Loucy (cell line): ENCODE results near the gene PLEKHO1.

Experiments
- H2AFZ ChIP-seq: fragments of 200-600 bp; sonication (generic); 2 replicates; pipeline ENCODE4 v1.6.0; 2016; ENCODE audit warnings: antibody characterized with exemption, mild to moderate bottlenecking, low read length, moderate library complexity
- H3F3A ChIP-seq: fragments of 200-600 bp; 2 replicates; pipeline ENCODE4 v1.6.0; 2016; ENCODE audit warnings: antibody characterized with exemption, low read depth, mild to moderate bottlenecking
- H3K27me3 ChIP-seq: fragments of 200-600 bp; sonication (generic); 2 replicates; pipeline ENCODE4 v1.6.1; 2014; ENCODE audit warnings: low read length, mild to moderate bottlenecking; ENCODE audit not compliant: insufficient read depth, poor library complexity, severe bottlenecking
- H3K36me3 ChIP-seq: fragments of 200-600 bp; sonication (generic); 2 replicates; pipeline ENCODE4 v1.6.1; 2016; ENCODE audit warnings: low read length; ENCODE audit not compliant: insufficient read depth
- H3K4me1 ChIP-seq: fragments of 200-600 bp; sonication (generic); 2 replicates; pipeline ENCODE4 v1.5.1; 2014; ENCODE audit warnings: low read length, mild to moderate bottlenecking; ENCODE audit not compliant: insufficient read depth, poor library complexity, severe bottlenecking
- H3K4me2 ChIP-seq: fragments of 200-600 bp; sonication (generic); 2 replicates; pipeline ENCODE4 v1.6.0; 2014; ENCODE audit warnings: antibody characterized with exemption, low read length, low read depth, mild to moderate bottlenecking; ENCODE audit not compliant: poor library complexity, severe bottlenecking
- H3K4me3 ChIP-seq: fragments of 200-600 bp; sonication (generic); 2 replicates; pipeline ENCODE4 v1.5.1; 2014; ENCODE audit warnings: low read length, mild to moderate bottlenecking, mixed read lengths; ENCODE audit not compliant: poor library complexity, severe bottlenecking
- H3K79me2 ChIP-seq: fragments of 200-600 bp; sonication (generic); 2 replicates; pipeline ENCODE4 v1.6.1; 2014; ENCODE audit warnings: low read length; ENCODE audit not compliant: insufficient read depth
- H3K9ac ChIP-seq: fragments of 200-600 bp; sonication (generic); 2 replicates; pipeline ENCODE4 v1.6.0; 2014; ENCODE audit warnings: mild to moderate bottlenecking, low read depth, low read length, moderate library complexity; ENCODE audit not compliant: poor library complexity, severe bottlenecking
- H3K9me2 ChIP-seq: fragments of 200-600 bp; sonication (generic); replicated peaks from 2 replicates; pipeline ENCODE4 v1.6.1; 2016; ENCODE audit warnings: low read depth, low read length, mixed read lengths
- H3K9me3 ChIP-seq: fragments of 200-600 bp; sonication (generic); 2 replicates; pipeline ENCODE4 v1.6.1; 2014; ENCODE audit warnings: mild to moderate bottlenecking, antibody characterized with exemption, low read length, low read depth; ENCODE audit not compliant: insufficient read depth
- H4K20me1 ChIP-seq: fragments of 200-600 bp; sonication (generic); 2 replicates; pipeline ENCODE4 v1.6.0; 2014; ENCODE audit warnings: antibody characterized with exemption, low read length, mild to moderate bottlenecking; ENCODE audit not compliant: insufficient read depth, poor library complexity, severe bottlenecking
- EZH2phosphoT487 ChIP-seq: fragments of 200-600 bp; IDR thresholded peaks from 2 replicates; pipeline ENCODE4 v1.6.1; 2018; ENCODE audit warnings: antibody characterized with exemption, mild to moderate bottlenecking, moderate library complexity, borderline replicate concordance
- TF ChIP-seq, protein P1 (sequence below): fragments of 200-600 bp; sonication (generic); conservative IDR thresholded peaks from 2 replicates; pipeline ENCODE4 v1.5.1; 2014; ENCODE audit warnings: mild to moderate bottlenecking, antibody characterized with exemption, low read length

The PLEKHO1 gene

DNA sequence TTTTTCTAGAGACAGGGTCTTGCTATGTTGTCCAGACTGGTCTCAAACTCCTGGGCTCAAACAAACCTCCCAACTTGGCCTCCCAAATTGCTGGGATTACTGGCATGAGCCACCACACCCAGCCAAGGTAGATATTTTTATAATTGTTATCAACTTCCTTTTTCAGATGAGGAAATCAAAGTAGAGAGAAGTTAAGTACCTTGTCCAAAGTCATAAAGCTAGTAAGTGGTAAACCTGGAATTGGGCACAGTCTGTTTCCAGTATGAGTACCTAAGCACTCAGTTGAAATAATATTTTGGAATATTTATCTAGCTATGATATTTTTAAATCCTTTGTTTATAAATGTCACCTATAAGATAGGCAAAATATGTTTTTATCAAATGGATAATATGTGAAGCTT lies 22.3 kb upstream of the PLEKHO1 start:
- Histone ChIP-seq H3K4me2 (no peak overlapping the region), H3F3A (no peaks in the 10 kb centered on the region), H3K27me3 (no peaks in the 10 kb centered on the region), H3K36me3 (no peaks in the 10 kb centered on the region), H3K9me3 (no peaks in the 10 kb centered on the region), H3K4me1 (no peaks in the 10 kb centered on the region), H3K79me2 (no peaks in the 10 kb centered on the region), H4K20me1 (no peaks in the 10 kb centered on the region), H3K9me2 (no peaks in the 10 kb centered on the region), H3K4me3 (no peak overlapping the region), H3K9ac (no peak overlapping the region), H2AFZ (no peak overlapping the region)
- TF ChIP-seq, protein P1, sequence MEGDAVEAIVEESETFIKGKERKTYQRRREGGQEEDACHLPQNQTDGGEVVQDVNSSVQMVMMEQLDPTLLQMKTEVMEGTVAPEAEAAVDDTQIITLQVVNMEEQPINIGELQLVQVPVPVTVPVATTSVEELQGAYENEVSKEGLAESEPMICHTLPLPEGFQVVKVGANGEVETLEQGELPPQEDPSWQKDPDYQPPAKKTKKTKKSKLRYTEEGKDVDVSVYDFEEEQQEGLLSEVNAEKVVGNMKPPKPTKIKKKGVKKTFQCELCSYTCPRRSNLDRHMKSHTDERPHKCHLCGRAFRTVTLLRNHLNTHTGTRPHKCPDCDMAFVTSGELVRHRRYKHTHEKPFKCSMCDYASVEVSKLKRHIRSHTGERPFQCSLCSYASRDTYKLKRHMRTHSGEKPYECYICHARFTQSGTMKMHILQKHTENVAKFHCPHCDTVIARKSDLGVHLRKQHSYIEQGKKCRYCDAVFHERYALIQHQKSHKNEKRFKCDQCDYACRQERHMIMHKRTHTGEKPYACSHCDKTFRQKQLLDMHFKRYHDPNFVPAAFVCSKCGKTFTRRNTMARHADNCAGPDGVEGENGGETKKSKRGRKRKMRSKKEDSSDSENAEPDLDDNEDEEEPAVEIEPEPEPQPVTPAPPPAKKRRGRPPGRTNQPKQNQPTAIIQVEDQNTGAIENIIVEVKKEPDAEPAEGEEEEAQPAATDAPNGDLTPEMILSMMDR: no peak
- no peak for TF ChIP-seq EZH2phosphoT487

- Histone ChIP-seq H3K4me1 (no peaks in the 10 kb centered on the region), H3F3A (no peaks in the 10 kb centered on the region), H3K79me2 (no peaks in the 10 kb centered on the region)
Measured at GRCh38 chr1:150127868-150128267, 21.8 kb upstream of the PLEKHO1 start.

GRCh38 chr1:150132372-150132771 lies 17.3 kb upstream of the PLEKHO1 start:
- Histone ChIP-seq H3K9me2 (no peaks in the 10 kb centered on the region), H4K20me1 (no peaks in the 10 kb centered on the region), H3K4me2 (no peak overlapping the region), H2AFZ (no peak overlapping the region), H3K4me1 (no peaks in the 10 kb centered on the region), H3K4me3 (no peak overlapping the region), H3K9me3 (no peaks in the 10 kb centered on the region), H3F3A (no peaks in the 10 kb centered on the region), H3K9ac (no peak overlapping the region), H3K79me2 (no peaks in the 10 kb centered on the region), H3K27me3 (no peaks in the 10 kb centered on the region), H3K36me3 (no peaks in the 10 kb centered on the region)
- TF ChIP-seq EZH2phosphoT487: no peak
- TF ChIP-seq, protein P1: no peak

More at GRCh38 chr1:150127868-150128267, 21.8 kb upstream of the PLEKHO1 start:
- no peak overlapping the region for H2AFZ ChIP-seq
- H3K9me2 ChIP-seq: no peaks in the 10 kb centered on the region
- no peak overlapping the region for H3K9ac ChIP-seq
- H4K20me1 ChIP-seq: no peaks in the 10 kb centered on the region
- TF ChIP-seq, protein P1: no peak
- no peak for TF ChIP-seq EZH2phosphoT487
- no peaks in the 10 kb centered on the region for H3K36me3 ChIP-seq
- no peak overlapping the region for H3K4me3 ChIP-seq
- H3K27me3 ChIP-seq: no peaks in the 10 kb centered on the region
- H3K9me3 ChIP-seq: no peaks in the 10 kb centered on the region
- no peak overlapping the region for H3K4me2 ChIP-seq
